ENCODE results near the gene TTYH1. TPM values are rescaled to one million over a fixed set of nuclear protein-coding genes. Genes with fewer than 3 reads are reported as not detected.
A peak's percentile ranks its signal among the peaks of the same experiment; 100 is the strongest.
"Not testable (repeated sequence)": the region's sequence is repeated elsewhere in the genome, so short reads cannot be mapped to it uniquely, and the experiment has no call there.

TTYH1 gene
- polyA plus RNA-seq, 1 donor = 7.8 TPM

DNA sequence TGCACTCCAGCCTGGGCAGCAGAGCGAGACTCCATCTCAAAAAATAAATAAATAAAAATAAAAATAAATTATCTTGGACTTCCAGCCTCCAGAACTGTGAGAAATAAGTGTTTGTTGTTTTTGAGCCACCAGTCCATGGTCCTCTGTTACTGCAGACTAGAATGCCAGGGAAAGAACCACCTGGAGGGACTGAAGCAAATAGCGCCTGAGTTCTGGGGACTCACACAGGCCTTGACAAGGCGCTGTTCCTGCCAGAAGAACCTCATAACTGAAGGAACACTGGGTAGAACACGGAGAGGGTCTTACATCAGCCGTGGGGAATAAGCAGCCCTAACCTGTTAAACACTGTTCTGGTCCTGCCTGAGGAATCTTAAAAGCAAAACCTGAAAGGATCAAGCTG, 25.4 kb downstream of the TTYH1 start:
- DNase-seq = no peak

DNA sequence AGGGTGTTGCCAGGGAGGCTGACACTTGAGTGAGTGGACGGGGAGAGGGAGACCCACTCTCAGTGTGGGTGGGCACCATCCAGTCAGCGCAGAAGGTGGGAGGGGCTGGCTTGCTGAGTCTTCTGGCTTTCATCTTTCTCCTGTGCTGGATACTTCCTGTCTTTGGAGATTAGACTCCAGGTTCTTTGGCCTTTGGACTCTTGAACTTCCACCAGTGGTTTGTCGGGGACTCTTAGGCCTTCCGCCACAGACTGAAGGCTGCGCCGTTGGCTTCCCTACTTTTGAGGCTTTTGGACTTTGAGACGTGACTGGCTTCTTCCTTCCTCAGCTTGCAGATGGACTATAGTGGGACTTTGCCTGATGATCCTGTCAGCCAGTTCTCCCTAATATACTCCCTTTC, 29.5 kb downstream of the TTYH1 start:
- no peak for DNase-seq

DNA sequence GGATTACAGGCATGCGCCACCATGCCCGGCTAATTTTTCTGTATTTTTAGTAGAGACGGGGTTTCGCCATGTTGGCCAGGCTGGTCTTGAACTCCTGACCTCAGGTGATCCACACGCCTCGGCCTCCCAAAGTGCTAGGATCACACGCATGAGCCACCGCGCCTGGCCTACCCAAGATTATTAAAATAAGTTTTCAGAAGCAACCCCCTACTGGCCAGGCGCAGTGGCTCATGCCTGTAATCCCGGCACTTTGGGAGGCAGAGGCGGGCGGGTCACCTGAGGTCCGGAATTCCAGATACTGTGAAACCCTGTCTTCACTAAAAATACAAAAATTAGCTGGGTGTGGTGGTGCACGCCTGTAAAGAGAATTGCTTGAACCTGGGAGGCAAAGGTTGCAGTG, 31.1 kb downstream of the TTYH1 start:
- not testable (repeated sequence) for DNase-seq

DNA sequence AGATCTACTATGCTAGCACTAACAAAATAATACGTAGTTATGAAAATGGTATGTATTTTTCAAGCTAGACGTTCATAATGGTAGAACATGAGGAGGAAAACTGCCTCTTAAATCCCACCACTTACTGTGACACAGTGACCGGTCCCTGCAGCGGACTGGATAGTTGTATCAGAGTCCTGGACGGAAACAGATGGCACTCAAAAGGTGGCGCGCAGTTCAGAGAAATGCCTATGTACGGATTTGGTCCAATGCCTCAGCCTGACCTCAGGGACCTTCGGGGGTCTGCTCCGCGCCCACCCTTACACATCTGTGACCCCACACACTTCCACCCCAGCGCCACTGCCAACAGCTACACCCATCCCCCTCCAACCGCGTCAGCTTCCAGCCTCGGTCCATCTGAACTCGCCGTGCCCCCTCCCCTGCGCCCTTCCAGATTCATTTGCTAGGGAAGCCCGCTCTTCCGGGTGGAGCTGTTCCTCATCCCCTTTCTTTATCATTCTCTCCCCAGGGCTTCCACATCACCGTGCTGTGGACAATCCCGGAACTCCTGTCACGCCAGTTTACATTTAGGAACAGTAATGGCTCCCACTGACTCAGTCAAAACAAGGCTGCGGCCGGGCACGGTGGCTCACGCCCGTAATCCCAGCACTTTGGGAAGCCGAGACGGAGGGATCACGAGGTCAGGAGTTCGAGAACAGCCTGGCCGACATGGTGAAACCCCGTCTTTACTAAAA, 32.9 kb downstream of the TTYH1 start:
- no peak for DNase-seq

DNA sequence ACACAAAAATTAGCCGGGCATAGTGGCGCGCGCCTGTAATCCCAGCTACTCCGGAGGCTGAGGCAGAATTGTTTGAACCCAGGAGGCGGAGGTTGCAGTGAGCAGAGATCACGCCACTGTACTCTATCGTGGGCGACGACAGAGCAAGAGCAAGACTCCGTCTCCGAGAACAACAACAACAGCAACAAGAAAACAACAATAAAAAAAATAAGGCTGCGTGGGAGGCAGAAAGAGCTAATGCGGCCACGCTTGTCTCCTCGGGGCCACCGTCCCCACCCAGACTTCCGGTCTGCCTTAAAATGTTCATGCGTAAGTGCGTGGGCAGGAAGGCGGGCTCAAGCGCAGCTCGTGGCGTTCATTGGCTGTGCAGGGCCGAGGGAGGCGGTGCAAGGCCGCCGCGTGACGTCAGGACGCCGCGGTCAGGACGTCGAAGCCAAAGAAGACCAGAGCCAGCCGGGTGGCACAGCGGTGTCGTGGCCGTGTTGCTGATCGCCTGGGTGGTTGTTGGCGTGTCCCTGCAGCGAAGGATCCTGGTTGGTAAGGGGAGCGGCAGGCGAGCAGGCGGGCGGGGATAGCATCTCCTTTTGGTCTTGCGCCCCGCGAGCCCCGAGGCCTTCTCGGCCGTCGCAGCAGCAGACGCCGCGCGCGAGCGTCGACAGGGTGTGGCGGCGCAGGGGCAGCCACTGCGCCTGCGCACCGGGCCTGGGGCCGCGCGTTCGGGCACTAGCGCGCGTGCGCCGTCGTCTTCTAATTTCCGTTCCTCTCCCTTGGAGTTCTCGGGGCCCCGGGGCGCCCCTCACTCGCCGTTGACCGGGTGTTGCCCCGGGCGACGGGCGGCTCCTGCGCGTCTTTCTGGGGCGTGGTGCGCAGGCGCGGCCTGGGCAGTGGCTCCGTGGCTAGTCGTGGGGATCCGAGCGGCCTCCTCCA, 33.8 kb downstream of the TTYH1 start, which contains the start of gene LENG8:
TSS of gene LENG8 (plus strand) at position 426 of the 927 bp plus-strand sequence. CDS start 2,146 bp downstream, outside the sequence.
- DNase-seq = peak; percentile 95

DNA sequence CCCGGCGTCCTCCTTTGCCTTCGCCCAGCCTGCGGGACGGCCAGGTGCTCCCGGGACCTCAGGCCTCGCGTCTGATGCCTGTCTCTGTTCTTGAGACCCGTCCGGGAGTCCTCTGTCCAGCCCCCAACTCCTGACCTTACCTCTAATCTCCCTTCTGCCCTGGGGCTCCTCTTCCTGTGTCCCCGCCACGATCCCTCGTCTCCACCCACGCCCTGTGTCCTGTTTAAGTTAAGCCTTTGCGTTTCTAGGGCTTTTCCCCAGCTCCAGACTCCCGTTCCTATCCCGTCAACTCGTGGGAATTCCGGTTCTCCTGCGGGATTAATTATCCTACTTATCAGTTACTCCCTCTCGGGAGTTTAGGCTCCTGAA, 34.4 kb downstream of the TTYH1 start:
- DNase-seq = no peak

DNA sequence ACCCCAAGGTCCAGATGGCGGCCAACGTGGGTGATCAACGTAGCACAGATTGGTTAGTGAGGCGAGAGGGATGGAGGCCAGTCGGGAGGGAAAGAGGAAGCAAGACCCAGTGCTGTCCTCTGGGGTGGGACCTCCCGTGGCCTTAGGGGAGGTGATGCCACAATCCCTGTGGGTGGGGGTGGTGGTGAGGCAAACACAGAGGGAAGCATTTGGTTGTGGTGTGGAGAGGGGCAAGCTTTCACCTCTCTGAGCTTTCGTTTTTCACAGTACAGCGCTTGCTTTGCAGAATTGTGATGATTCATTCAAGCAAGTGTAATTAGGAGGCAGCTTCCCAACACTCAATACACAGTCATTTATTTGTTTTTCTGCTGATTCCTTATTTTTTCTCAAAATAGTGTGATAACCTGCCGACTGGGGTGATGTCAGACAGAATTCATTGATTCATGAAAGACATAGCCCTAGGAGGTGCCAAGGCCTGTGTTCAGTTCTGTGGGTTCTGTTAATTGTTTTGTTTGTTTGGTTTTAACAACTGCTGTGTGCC, 36.1 kb downstream of the TTYH1 start:
- no peak for DNase-seq

DNA sequence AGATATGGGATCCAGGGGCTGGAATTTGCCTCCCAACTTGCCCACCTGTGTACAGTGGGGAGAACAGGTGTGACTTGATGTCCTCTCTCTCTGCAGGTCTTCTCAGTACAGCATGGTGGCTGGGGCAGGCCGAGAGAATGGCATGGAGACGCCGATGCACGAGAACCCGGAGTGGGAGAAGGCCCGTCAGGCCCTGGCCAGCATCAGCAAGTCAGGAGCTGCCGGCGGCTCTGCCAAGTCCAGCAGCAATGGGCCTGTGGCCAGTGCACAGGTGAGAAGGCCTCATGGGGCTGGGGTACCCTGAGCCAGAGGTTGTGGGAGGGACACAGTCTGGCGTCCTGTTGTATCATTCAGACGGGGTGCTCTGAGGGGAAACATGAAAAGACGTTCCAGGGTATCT, 36.7 kb downstream of the TTYH1 start:
- no peak for DNase-seq

DNA sequence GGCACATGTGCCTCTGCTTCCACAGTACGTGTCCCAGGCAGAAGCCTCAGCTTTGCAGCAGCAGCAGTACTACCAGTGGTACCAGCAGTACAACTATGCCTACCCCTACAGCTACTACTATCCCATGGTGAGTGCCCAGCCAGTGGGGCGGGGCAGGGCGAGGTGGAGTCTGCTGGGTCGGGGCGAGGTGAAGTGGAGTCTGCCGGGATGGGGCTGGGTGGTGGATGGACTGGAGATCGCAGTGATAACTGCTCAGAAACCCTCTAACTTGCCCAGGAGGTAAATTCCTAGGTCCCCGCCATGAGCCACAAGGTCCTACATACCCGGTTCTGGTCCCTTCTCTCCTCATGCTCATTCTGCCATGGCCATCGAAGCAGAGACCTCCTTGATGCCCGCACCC, 37.4 kb downstream of the TTYH1 start:
- DNase-seq = no peak

DNA sequence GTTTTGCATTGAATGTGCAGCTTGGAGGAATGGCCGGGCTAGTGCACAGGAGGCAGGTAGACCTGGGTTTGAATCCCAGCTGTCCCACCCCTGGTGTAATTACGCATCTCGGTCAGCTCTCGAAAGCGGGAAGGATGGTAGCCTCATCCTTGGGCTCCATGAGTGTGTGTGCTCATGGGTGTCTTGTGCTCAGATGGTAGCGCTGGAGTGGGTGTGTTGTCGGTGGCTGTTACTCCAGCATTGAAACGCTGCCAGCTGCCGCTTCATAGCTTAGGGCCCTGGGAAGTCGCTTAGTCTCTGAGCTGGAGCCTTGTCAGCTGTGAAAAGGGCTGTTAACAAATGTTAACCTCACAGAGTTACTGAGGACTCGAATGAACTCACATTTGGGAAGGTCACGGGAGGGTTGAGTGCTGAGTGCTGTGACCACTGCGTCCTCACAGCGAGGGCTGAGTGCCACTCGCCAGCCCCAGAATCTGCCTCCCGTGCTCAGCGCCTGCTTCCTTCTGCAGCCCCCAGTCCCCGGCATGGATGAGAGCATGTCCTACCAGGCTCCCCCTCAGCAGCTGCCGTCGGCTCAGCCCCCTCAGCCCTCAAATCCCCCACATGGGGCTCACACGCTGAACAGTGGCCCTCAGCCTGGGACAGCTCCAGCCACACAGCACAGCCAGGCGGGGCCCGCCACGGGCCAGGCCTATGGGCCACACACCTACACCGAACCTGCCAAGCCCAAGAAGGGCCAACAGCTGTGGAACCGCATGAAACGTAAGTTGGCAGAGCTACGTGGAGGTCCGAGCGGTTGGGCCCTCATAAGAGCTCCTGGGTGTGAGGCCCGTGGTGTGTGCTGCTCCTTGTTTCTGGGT, 38.9 kb downstream of the TTYH1 start:
- DNase-seq = no peak

DNA sequence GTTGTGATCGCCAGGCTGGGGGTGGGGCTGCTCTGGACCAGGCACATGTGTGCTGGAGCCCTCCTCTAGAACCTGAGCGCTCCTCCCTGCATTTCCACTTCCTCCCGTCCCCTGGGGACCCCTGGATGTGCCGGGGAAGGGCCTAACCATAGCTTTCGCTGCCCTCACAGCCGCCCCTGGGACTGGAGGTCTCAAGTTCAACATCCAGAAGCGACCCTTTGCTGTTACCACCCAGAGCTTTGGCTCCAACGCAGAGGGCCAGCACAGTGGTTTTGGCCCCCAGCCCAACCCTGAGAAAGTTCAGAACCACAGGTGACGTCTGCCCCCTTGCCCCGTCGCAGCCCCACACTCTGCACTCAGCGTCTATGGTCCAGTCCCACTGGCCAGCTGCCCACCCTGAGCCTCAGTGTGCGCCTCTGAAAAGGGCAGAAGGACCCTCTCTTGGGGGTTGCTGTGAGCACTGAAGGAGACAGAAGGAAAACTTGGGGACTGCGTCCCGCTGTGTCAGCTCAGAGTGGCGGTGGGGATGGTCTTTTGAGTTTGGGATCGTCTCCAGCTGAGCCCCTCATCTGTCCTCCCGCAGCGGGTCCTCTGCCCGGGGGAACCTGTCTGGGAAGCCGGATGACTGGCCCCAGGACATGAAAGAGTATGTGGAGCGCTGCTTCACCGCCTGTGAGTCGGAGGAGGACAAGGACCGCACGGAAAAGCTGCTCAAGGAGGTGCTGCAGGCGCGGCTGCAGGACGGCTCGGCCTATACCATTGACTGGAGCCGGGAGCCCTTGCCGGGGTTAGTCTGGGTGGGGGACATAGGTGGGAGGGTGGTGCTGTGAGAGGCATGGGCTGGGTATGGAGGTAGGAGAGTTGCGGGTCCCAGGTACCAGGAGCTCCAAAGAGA, 39.8 kb downstream of the TTYH1 start:
- DNase-seq = no peak

DNA sequence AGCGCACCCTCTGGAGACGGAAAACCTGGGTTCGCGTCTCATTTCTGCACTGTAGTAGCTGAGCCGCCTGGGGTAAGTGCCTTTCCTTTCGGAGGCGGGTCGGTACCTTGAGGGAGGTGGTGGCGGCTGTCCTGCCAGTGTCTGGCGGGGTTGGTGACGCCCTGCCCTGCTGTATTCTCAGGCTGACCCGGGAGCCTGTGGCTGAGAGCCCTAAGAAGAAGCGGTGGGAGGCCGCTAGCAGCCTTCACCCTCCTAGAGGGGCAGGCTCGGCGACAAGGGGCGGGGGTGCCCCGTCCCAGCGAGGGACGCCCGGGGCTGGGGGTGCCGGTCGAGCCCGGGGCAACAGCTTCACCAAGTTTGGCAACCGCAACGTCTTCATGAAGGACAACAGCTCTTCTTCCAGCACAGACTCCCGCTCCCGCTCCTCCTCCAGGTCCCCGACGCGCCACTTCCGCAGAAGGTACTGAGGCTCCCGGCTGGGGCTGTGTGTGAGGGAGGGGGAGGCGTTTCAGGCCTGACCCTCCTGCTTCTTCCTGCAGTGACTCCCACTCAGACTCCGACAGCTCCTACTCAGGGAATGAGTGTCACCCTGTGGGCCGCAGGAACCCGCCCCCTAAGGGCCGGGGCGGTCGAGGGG, 40.6 kb downstream of the TTYH1 start:
- DNase-seq = no peak

DNA sequence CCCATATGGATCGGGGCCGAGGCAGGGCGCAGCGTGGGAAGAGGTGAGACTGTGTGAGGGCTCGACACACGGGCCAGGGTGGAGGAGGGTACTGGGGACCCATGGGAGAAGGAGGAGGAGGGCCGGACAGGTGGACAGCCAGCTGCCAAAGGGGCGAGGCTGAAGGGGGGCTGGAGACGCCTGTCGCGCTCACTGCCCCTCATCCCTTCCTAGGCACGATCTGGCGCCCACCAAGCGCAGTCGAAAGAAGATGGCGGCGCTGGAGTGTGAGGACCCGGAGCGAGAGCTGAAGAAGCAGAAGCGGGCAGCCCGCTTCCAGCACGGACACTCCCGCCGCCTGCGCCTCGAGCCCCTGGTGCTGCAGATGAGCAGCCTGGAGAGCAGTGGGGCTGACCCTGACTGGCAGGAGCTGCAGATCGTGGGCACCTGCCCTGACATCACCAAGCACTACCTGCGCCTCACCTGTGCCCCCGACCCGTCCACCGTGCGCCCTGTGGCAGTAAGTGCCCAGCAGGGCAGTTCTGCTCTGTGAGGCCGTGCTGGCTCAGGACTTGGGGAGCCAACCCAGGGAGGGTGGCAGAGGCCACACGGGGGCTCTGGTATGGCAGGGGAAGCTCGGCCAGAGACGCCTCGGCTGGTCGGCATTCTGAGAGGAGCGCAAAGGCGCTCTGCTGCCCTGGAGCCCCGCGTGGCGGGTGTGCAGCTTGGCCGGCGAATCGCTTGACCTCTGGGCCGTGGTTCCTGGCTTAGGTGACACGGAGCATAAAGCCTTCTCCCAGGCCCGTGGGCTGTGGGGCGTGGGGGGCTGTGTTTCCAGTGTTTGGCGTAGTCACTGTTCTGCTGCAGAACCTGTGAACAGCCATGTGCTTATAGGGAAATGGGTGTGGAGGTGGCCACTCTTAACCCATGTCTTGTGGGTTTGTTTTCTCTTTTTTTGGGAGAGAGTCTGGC, 41.4 kb downstream of the TTYH1 start:
- DNase-seq = no peak

DNA sequence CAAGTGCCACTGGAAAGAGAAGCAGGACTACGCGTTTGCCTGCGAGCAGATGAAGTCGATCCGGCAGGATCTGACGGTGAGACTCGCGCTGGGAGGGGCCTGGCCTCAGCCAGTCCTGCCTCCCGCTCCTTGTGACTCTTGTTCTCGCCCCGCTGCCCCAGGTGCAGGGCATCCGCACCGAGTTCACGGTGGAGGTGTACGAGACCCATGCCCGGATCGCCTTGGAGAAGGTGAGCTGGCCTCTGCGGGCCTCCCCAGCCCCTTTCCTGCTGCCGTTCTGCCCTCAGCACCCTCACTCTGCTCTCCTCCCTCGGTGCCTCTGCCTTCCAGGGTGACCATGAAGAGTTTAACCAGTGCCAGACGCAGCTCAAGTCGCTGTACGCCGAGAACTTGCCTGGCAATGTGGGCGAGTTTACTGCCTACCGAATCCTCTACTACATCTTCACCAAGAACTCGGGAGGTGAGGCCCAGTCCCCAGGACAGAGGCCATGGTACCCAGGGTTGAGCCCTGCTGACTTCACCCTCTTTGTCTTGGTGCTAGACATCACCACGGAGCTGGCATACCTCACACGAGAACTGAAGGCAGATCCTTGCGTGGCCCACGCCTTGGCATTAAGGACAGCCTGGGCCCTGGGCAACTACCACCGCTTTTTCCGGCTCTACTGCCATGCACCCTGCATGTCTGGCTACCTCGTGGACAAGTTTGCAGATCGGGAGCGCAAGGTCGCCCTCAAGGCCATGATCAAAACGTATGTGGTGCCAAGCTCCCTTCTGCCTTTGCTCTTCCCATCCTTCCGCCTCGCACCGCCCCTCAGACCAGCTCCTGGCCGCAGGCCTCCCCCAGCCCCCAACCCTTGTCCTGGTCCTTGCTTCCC, 42.7 kb downstream of the TTYH1 start:
- no peak for DNase-seq

DNA sequence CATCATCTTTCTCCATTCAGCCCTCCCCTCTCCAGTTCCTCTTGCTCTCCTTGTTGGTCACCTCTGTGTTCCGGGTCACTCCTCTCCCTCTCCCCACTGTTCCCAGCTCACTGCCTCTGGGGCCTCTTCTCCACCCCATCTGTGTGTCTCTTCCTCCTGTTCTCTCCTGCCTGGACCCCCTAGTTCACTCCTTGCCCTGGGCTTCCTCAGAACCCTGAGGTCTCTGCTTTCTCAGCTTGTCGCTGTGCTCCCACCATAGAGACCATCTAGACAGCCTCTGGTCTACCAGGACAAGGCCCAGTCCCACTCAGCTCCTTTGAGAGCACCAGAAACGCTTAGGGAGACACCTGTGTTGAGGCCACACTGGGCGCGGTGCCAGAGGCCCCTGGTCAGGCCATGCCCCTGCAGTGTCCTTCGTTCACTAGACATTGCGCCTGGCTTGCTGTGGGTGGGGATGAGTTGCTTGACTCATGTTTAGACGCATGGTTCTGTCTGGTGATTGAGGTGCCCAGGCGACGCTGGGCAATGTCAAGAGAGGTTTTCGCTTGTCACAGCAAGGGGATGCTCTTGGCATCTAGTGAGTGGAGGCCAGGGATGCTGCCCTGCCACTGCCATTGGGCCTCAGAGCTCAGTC, 43.5 kb downstream of the TTYH1 start:
- no peak for DNase-seq

DNA sequence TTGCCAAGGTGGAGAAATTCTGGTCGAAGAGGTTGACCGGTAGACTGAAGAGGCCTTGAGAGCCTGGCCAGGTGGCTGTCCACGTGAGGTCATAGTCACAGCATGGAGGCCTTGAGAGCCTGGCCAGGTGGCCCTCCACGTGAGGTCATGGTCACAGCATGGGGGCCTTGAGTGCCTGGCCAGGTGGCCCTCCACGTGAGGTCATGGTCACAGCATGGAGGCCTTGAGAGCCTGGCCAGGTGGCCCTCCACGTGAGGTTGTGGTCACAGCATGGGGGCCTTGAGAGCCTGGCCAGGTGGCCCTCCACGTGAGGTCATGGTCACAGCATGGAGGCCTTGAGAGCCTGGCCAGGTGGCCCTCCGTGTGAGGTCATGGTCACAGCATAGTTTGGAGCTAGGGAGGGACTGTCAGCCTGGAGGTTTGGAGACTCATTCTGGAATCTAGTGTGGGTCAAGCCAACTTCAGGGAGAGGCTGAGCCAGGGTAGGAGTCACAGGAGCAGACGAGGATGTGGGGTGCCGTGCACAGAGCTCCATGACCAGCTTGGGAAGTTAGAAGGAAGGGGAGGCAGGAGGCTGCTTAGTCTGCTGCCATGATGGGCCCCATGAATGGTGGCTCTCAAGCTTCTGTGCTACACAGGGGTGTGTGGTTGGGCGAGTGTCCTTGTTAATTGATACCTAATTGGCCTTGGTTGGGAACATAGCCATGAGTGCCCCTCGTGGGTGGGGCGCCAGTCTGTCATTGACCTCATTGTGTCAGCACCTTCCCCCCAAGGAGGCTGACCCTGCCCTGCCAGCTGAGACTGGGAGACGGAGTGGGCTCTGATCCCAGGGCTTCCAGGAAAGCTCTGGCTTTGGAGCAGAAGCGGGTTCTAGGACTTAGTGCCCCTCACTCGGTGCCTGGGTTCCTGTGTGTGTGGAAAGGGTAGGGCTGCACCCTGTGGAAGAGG, 44.3 kb downstream of the TTYH1 start:
- no peak for DNase-seq

Data from left kidney (tissue), 2 donors.